NCI-H1092 (cell line): ENCODE measurements around the gene RAB4A.
"Not testable (repeated sequence)": the region's sequence is repeated elsewhere in the genome, so short reads cannot be mapped to it uniquely, and the experiment has no call there.

ENCODE experiments used
- DNase-seq: peaks from one replicate; lab custom pipeline; 2025; lab: John Stamatoyannopoulos, UW

The RAB4A gene

GRCh38 chr1:229272164-229273158, 1.6 kb downstream of the RAB4A start:
- no peak for DNase-seq

DNA sequence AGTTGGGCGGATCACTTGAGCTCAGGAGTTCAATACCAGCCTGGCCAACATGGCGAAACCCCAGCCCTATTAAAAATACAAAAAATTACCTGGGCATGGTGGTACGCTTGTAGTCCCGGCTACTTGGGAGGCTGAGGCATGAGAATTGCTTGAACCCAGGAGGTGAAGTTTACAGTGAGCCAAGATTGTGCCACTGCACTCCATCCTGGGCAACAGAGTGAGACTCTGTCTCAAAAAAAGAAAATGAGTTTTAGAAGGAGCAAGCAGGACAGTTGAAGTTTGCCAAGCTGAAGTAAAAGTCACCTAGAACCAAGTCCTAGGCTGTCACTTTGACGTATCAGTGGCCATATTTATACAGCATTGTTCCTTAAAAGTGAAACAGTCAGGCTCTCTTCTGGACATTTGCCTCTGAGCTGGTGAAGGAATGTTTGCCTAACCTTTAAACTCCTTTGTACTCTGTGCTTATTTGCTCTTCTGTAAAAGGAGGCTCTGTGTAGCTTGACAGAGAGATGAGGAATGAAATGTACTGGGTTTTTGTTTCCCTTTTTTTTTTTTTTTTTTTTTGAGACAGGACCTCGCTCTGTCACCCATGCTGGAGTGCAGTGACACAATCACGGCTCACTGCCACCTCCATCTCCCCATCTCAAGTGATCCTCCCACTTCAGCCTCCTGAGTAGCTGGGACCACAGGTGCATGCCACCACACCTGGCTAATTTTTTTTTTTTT, 2.8 kb downstream of the RAB4A start:
- no peak for DNase-seq

DNA sequence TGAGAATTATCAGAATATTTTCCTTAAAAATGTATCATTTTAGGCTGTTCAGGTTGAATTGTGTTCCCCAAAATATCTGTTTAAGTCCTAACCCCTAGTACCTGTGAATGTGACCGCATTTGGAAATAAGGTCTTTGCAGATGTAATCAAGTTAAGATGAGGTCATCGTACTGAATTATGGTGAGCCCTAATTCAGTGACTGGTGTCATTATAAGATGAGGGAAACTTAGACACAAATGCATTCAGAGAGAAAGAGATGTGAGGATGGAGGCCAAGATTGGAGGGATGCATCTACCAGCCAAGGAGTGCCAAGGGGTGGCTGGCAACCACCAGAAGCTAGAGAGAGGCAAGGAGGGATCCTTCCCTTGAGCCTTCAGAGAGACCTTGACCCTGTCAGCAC, 4.1 kb downstream of the RAB4A start:
- DNase-seq = no peak

GRCh38 chr1:229278120-229278741, 7.3 kb downstream of the RAB4A start:
- DNase-seq = no peak

DNA sequence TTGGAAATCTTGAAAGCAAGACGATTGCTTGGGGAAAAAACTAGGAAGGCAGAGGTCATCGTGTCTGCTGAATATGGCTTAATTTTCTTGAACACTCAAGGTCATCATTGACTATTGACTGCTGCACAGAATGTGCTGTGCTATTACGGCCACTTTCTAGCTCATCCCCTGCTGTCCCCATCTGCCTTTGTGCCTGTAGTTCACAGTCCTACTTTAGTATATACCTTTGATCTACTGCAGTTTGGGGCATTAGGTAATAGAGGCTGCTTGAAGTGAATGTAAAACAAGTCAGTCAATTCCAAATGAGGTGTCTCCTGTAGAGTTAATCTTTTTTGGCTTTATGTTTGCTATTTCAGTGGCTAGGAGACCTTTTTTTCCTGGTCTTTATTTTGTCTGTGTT, 8.3 kb downstream of the RAB4A start:
- DNase-seq = no peak

DNA sequence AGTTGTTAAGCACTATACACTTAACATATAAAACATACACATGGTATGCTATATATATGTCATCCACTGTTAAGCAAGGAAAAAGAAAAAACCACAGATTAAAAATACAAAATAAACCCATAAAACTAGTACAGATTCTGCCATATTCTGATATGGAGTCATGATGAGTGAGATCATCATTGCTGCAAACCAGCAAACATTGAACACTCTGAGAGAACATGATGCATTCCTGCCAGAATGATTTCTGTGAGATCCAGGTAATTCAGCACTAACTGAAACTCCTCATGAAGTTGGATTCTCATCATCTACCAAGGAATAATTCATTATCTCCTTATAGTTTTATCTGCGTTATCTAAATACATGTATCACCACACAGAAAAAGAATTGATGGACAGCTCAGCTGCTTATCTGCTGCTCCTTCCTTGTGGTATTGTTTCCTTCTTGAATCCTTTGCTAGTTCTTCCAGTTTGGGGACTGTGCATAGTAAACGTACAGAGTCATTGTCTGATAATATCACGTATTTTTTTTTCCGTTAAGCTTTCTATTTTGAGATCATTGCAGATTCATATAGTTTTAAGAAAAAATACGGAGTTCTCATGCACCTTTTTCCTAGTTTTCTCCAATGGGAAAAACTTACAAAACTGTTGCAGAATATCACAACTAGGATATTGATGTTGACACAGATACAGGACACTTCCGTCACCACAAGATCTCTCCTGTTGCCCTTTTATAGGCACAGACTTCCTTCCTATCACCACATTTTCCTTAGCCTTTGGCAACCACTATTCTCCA, 9.3 kb downstream of the RAB4A start:
- no peak for DNase-seq

DNA sequence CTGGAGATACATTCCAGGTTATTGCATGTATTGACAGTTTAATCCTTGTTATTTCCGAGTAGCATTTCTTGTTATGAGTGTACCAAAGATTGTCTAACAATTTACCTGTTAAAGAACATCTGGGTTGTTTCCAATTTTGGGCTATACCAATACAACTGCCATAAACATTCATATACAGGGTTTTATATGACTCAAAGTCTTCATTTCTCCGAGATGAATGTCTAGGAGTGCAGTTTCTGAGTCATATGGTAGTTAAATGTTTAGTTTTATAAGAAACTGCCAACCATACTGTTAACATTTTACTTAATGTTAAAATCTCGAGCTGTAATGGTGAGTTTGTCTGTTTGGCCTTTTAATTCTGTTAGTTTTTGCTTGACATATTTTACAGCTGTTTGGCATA, 10.0 kb downstream of the RAB4A start:
- no peak for DNase-seq

DNA sequence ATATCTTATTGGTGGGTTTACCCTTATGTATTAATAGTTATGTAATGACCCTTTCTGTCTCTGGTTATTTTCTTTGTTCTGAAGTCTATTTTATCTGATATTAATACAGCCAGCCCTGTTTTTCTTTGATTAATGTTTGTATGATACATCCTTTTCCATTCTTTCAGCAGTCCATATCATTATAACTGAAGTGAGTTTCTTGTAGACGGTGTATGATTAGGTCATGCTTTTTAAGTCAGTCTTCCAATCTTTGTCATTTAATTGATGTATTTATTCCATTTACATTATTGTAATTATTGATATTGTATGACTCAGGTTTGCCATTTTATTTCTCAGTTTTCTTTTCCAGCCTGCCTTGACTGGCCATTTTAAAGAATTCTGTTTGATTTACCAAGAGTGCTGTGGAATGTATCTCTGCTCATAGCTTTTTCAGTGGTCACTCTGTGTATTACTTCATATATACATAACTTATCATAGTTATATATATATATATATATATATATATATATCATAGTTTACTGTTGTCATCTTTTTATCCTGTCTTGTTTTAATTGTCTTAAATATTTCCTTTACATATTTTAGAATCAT, 10.5 kb downstream of the RAB4A start:
- DNase-seq = no peak

DNA sequence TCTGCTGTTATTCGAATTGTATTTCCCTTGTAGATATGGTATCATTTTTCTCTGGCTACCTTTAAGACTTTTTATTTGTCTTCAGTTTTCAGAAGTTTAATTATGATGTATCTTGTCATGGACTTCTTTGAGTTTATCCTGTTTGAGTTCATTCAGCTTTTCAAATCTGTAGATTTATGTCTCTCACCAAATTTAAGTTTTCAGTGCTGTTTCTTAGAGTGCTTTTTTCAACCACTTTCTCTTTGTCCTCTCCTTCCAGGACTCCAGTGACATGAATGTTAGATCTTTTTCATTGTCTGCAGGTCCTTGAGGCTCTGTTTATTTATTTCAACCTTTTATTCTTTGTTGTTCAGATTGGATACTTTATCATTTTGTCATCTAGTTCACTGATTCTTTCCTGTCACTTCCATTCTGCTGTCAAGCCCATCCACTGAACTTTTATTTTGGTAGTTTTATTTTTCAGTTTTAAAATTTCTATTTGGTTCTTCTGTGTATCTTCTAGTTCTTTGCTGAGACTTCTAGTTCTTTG, 11.4 kb downstream of the RAB4A start:
- no peak for DNase-seq

GRCh38 chr1:229283183-229283611, 12.3 kb downstream of the RAB4A start:
- DNase-seq = no peak

DNA sequence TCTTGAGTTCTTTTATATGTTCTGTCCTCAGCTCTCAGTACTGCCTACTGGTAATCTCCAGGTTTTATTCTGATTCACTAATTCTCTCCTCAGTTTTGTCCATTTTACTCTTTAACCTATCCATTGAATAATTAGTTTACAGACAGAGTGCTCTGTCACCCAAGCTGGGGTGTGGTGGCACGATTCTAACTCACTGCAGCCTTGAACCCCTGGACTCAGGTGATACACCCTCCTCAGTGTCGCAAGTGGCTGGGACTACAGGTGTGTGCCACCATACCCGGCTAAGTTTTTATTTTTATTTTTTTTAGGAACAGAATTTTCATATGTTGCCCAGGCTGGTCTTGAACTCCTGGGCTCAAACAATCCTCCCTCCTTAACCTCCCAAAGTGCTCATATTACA, 14.0 kb downstream of the RAB4A start:
- no peak for DNase-seq

- DNase-seq = no peak
Observed at GRCh38 chr1:229285440-229285839, 14.5 kb downstream of the RAB4A start.

GRCh38 chr1:229286099-229286766, 15.3 kb downstream of the RAB4A start:
- DNase-seq = no peak

DNA sequence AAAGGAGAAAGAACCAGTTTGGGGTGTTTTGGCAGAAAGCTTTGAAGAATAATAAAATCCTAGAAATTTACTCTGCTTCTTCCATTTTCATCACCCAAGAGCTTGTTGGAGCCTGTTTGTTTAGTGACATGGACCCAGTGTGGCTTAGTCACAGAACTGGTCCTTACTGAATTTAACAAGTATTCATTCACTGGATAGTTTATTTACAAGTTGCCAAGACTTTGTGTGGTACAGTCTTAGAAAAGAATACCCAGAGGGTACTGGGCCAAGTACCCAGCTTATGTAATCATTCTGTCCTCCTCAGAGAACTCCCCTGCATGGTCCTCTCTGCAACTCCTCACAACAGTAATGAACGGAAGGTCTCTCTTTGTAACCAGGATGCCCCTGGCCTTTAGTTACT, 16.4 kb downstream of the RAB4A start:
- DNase-seq = no peak

DNA sequence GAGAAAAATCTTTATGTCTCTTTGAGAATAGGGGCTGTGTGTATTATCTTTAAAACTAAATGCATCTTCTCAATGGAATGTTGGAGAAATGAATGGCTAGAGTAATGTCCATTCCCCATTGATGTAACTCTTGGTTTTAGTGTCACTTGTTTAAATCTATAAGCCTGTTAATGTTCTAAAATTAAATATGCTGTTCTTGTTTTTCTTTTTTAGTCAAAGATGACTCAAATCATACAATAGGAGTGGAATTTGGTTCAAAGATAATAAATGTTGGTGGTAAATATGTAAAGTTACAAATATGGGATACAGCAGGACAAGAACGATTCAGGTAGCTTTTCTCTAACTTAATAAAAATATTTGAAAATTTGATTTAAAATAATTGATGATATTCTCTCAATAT, 17.6 kb downstream of the RAB4A start:
- DNase-seq = no peak

DNA sequence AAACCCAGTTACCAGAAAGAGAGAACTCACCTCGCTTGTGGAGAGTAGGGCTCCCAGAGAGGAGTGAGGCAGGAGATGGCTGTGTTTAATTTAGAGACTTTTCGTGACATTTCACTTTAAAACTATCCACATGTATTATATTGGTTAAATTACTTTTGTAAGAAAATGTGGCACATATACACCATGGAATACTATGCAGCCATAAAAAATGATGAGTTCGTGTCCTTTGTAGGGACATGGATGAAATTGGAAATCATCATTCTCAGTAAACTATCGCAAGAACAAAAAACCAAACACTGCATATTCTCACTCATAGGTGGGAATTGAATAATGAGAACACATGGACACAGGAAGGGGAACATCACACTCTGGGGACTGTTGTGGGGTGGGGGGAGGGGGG, 20.8 kb downstream of the RAB4A start:
- not testable (repeated sequence) for DNase-seq

GRCh38 chr1:229293528-229294204, 22.8 kb downstream of the RAB4A start:
- no peak for DNase-seq

DNA sequence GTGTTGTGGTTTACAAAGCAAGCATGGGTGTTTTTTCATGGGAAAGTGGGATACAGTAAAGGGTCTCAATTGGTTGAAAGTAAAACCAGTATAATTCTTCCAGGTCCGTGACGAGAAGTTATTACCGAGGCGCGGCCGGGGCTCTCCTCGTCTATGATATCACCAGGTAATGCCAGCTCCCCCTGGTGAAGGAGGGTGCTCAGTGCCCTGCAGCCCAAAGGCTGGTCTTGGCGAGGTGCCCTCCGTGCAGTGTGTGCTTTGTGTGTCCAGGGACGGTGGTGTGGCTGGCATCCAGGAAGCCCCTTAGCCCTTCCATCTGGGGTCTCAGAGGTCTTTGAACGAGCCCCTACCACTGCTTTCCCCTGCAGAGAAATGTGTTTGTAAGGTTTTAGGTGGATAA, 24.8 kb downstream of the RAB4A start:
- no peak for DNase-seq

DNA sequence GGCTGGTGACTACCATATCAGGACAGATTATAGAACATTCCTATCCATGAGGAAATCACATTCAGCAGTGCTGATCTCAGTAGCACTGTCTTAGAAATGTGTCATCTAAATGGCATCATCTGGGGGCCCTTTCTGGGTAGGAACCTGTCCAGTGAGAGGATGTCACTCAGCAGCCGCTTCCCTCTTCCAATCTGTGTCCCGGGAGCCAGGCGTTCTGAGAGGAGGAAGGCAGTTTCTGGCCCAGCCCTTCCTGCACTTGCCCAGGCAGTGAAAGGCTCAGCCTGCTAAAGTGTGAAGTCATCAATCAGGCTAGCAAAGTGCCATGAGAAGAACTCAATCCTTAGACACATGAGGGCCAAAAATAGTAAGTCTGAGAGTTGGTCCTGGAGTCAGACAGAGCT, 25.6 kb downstream of the RAB4A start:
- DNase-seq = no peak

DNA sequence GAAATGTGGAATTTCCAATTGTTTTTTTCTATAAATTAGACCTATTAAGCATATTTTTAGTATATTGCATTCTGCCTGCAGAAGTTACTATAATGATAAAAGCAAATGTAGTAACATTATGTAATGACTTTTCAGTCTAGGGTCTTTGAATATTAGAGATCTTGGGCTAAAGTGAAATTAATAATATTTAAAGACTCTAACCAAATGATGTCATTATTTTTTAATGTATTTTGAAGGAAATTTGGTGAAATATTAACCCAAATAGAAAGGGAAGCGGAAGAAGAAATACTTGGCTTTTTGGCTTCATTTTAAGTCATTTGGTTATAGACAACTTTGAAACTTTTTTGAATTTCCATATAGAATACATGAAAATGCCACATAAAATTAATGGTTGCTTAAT, 26.8 kb downstream of the RAB4A start:
- DNase-seq = no peak
